HEK293T (cell line): ENCODE results near the gene PARD6B.

Experiments
- ARNT ChIP-seq: fragments of 450-650 bp; IDR thresholded peaks from 2 replicates; pipeline ENCODE4 v1.6.1; 2017; ENCODE audit warnings: mild to moderate bottlenecking
- BHLHE40 ChIP-seq: fragments of 450-650 bp; IDR thresholded peaks from 2 replicates; pipeline ENCODE4 v1.6.1; 2016; ENCODE audit warnings: mild to moderate bottlenecking, moderate library complexity, borderline replicate concordance
- ELF4 ChIP-seq: fragments of 450-650 bp; IDR thresholded peaks from 2 replicates; pipeline ENCODE4 v1.6.1; 2017; ENCODE audit warnings: antibody characterized with exemption
- FOXA1 ChIP-seq: fragments of 450-650 bp; IDR thresholded peaks from 2 replicates; pipeline ENCODE4 v1.6.1; 2016; ENCODE audit warnings: mild to moderate bottlenecking
- FOXK2 ChIP-seq: fragments of 450-650 bp; IDR thresholded peaks from 2 replicates; pipeline ENCODE4 v1.6.1; 2016; ENCODE audit warnings: mild to moderate bottlenecking
- FOXM1 ChIP-seq: fragments of 450-650 bp; IDR thresholded peaks from 2 replicates; pipeline ENCODE4 v1.6.1; 2017; ENCODE audit warnings: mild to moderate bottlenecking, borderline replicate concordance
- HDGF ChIP-seq: fragments of 450-650 bp; IDR thresholded peaks from 2 replicates; pipeline ENCODE4 v1.6.1; 2017; ENCODE audit warnings: antibody characterized with exemption, borderline replicate concordance
- L3MBTL2 ChIP-seq: fragments of 450-650 bp; conservative IDR thresholded peaks from 2 replicates; pipeline ENCODE4 v1.6.1; 2016; ENCODE audit warnings: mild to moderate bottlenecking
- NFRKB ChIP-seq: fragments of 450-650 bp; IDR thresholded peaks from 2 replicates; pipeline ENCODE4 v1.6.1; 2016; ENCODE audit warnings: mild to moderate bottlenecking, moderate library complexity
- SP1 ChIP-seq: fragments of 450-650 bp; IDR thresholded peaks from 2 replicates; pipeline ENCODE4 v1.6.1; 2017
- SUZ12 ChIP-seq: fragments of 450-650 bp; IDR thresholded peaks from 2 replicates; pipeline ENCODE4 v1.6.1; 2016; ENCODE audit warnings: mild to moderate bottlenecking
- TARDBP ChIP-seq: fragments of 450-650 bp; IDR thresholded peaks from 2 replicates; pipeline ENCODE4 v1.6.1; 2016
- ZNF384 ChIP-seq: fragments of 450-650 bp; IDR thresholded peaks from 2 replicates; pipeline ENCODE4 v1.6.1; 2016

- TF ChIP-seq TARDBP (no peak), FOXK2 (no peak), ZNF384 (no peak), L3MBTL2 (no peak), ELF4 (no peak), SP1 (no peak), BHLHE40 (no peak), SUZ12 (no peak), FOXA1 (no peak), NFRKB (no peak), HDGF (no peak), FOXM1 (no peak), ARNT (no peak)
Measured at GRCh38 chr20:50693001-50693400, 38.4 kb upstream of the PARD6B start.
